ENCODE data around the gene PTPRS. TPM values are rescaled to one million over a fixed set of nuclear protein-coding genes. Genes with fewer than 3 reads are reported as not detected.
A peak's percentile ranks its signal among the peaks of the same experiment; 100 is the strongest.

Gene PTPRS
- total and polyA plus RNA-seq, 2 experiments from 2014 or later, result 46.0 to 351 TPM

GRCh38 chr19:5317321-5317720, 23.3 kb downstream of the PTPRS start:
- DNase-seq (ENCODE audit: low read depth in 1 of 2, low spot score in 1 of 2), result no peak
- H3K27me3 ChIP-seq, result no peaks in the 10 kb centered on the region
- no peak overlapping the region for H3K4me3 ChIP-seq
- H3K9me3 ChIP-seq (ENCODE audit: low read depth), result no peaks in the 10 kb centered on the region
- no peaks in the 10 kb centered on the region for H3K36me3 ChIP-seq
- H3K27ac ChIP-seq, result no peak overlapping the region
- peaks cover 2% of the 10 kb centered on the region for H3K4me1 ChIP-seq (ENCODE audit: low read depth)
- no peak for TF ChIP-seq CTCF (IDR thresholded peaks at IDR 0.05; ENCODE audit: low read depth, low read length)

GRCh38 chr19:5316138-5316537, 24.5 kb downstream of the PTPRS start:
- TF ChIP-seq CTCF (IDR thresholded peaks at IDR 0.05; ENCODE audit: low read depth, low read length), result no peak
- no peaks in the 10 kb centered on the region for H3K27me3 ChIP-seq
- H3K4me3 ChIP-seq, result no peak overlapping the region
- H3K36me3 ChIP-seq, result no peaks in the 10 kb centered on the region
- DNase-seq (ENCODE audit: low read depth in 1 of 2, low spot score in 1 of 2), result no peak
- no peak overlapping the region for H3K27ac ChIP-seq
- H3K9me3 ChIP-seq (ENCODE audit: low read depth), result no peaks in the 10 kb centered on the region
- no peaks in the 10 kb centered on the region for H3K4me1 ChIP-seq (ENCODE audit: low read depth)

- Histone ChIP-seq H3K36me3 (no peaks in the 10 kb centered on the region), H3K9me3 (ENCODE audit: low read depth) (no peaks in the 10 kb centered on the region), H3K4me3 (no peak overlapping the region), H3K27ac (no peak overlapping the region), H3K27me3 (no peaks in the 10 kb centered on the region), H3K4me1 (ENCODE audit: low read depth) (no peaks in the 10 kb centered on the region)
- no peak for DNase-seq (ENCODE audit: low read depth in 1 of 2, low spot score in 1 of 2)
- TF ChIP-seq CTCF (IDR thresholded peaks at IDR 0.05; ENCODE audit: low read depth, low read length), result no peak
These were observed 25.7 kb downstream of the PTPRS start for GRCh38 chr19:5314907-5315298.

GRCh38 chr19:5314012-5314906, 26.4 kb downstream of the PTPRS start:
- Histone ChIP-seq H3K4me3 (no peak overlapping the region), H3K36me3 (no peaks in the 10 kb centered on the region), H3K27ac (peak overlapping the region; percentile 1), H3K9me3 (ENCODE audit: low read depth) (no peaks in the 10 kb centered on the region), H3K4me1 (ENCODE audit: low read depth) (no peaks in the 10 kb centered on the region), H3K27me3 (no peaks in the 10 kb centered on the region)
- peak in 1 of 2 donors; percentile 25 for DNase-seq (ENCODE audit: low read depth in 1 of 2, low spot score in 1 of 2)
- no peak for TF ChIP-seq CTCF (IDR thresholded peaks at IDR 0.05; ENCODE audit: low read depth, low read length)

- H3K27ac ChIP-seq, result peak overlapping the region; percentile 1
- no peak overlapping the region for H3K4me3 ChIP-seq
- no peaks in the 10 kb centered on the region for H3K27me3 ChIP-seq
- H3K36me3 ChIP-seq, result no peaks in the 10 kb centered on the region
- TF ChIP-seq CTCF (IDR thresholded peaks at IDR 0.05; ENCODE audit: low read depth, low read length), result no peak
- no peaks in the 10 kb centered on the region for H3K9me3 ChIP-seq (ENCODE audit: low read depth)
- no peaks in the 10 kb centered on the region for H3K4me1 ChIP-seq (ENCODE audit: low read depth)
- DNase-seq (ENCODE audit: low read depth in 1 of 2, low spot score in 1 of 2), result peak in 1 of 2 donors; percentile 62
These were observed 27.3 kb downstream of the PTPRS start for GRCh38 chr19:5313307-5313706.

Data from cardiac muscle cell (in vitro differentiated cells and primary cell).